Osteoblast (primary cell): ENCODE data around the gene CITED4. TPM values are rescaled to one million over a fixed set of nuclear protein-coding genes. Genes with fewer than 3 reads are reported as not detected.
A peak's percentile ranks its signal among the peaks of the same experiment; 100 is the strongest.

Experiments
- DNase-seq: peaks from one replicate; pipeline ENCODE4 v3.0.0; 2011; ENCODE audit warnings: low spot score, mixed read lengths; ENCODE audit not compliant: insufficient read length; ENCODE audit errors: missing footprints
- H2AFZ ChIP-seq: 2 replicates; pipeline ENCODE4 v1.6.0; 2011; ENCODE audit warnings: mild to moderate bottlenecking, low read length
- H3K27ac ChIP-seq: 2 replicates; pipeline ENCODE4 v1.5.1; 2011; ENCODE audit warnings: mild to moderate bottlenecking, low read depth, low read length, moderate library complexity
- H3K27me3 ChIP-seq: 2 replicates; pipeline ENCODE4 v1.6.0; 2012; ENCODE audit warnings: mild to moderate bottlenecking, control low read depth, inconsistent platforms, low read length, moderate library complexity; ENCODE audit not compliant: insufficient read depth
- H3K36me3 ChIP-seq: 2 replicates; pipeline ENCODE4 v1.5.1; 2011; ENCODE audit warnings: mild to moderate bottlenecking, low read length, control low read depth, moderate library complexity; ENCODE audit not compliant: insufficient read depth
- H3K4me1 ChIP-seq: 2 replicates; pipeline ENCODE4 v1.5.1; 2011; ENCODE audit warnings: mild to moderate bottlenecking, low read length, control low read depth, moderate library complexity; ENCODE audit not compliant: insufficient read depth
- H3K4me2 ChIP-seq: 2 replicates; pipeline ENCODE4 v1.6.0; 2011; ENCODE audit warnings: mild to moderate bottlenecking, low read length; ENCODE audit not compliant: insufficient read depth
- H3K4me3 ChIP-seq: fragments of 200-600 bp; sonication (generic); 3 replicates; pipeline ENCODE4 v1.5.1; 2012; ENCODE audit warnings: mild to moderate bottlenecking, low read length, inconsistent platforms; ENCODE audit not compliant: insufficient read depth
- H3K79me2 ChIP-seq: 2 replicates; pipeline ENCODE4 v1.6.0; 2012; ENCODE audit warnings: mild to moderate bottlenecking, low read length, control low read depth, inconsistent platforms; ENCODE audit not compliant: insufficient read depth
- H3K9me3 ChIP-seq: 2 replicates; pipeline ENCODE4 v1.5.1; 2011; ENCODE audit warnings: low read depth, low read length, control low read depth
- H4K20me1 ChIP-seq: 2 replicates; pipeline ENCODE4 v1.6.0; 2012; ENCODE audit warnings: mild to moderate bottlenecking, low read length, control low read depth; ENCODE audit not compliant: insufficient read depth
- CTCF ChIP-seq: IDR thresholded peaks from 2 replicates; pipeline ENCODE4 v1.5.1; 2011; ENCODE audit warnings: mild to moderate bottlenecking, low read depth, low read length, moderate library complexity; ENCODE audit errors: extremely low read depth
- total RNA-seq: library from RNA; depleted of rRNA; stranded (reverse); fragments of >200 nt; gene quantifications from 2 replicates; pipeline ENCODE4 v1.2.3, GENCODE V29; 2012

Gene CITED4
- total RNA-seq, 1 donor, result 3.3 TPM

DNA sequence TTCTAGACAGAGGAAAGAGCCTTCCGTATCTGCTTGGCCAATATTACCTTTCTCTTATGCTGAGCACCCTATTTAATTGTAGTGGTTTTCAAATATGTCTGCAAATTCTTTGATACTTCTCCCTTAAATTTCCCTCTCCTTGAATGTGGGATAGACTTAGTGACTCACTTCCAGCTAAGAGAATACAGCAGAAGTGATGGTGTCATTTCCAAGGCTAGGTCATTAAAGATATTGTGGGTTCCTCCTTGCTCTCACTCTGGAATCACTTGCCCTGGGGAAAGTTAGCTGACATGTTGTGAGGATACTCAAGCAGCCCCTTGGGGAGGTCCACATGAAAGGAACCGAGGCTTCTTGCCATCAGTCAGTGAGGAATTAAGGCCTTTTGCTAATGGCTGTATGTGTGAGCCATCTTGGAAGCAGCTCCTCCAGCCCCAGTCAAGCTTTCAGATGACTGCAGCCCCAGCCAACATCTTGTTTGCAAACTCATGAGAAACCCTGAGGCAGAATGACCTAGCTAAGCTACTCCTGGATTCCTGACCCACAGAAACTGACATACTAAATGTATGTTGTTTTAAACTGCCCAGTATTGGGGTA lies 8.1 kb upstream of the CITED4 start:
- Histone ChIP-seq H3K4me3 (no peak overlapping the region), H4K20me1 (no peaks in the 10 kb centered on the region), H2AFZ (peak overlapping the region; percentile 26), H3K9me3 (peaks cover 3% of the 10 kb centered on the region), H3K79me2 (no peaks in the 10 kb centered on the region), H3K36me3 (no peaks in the 10 kb centered on the region), H3K4me1 (peaks cover 11% of the 10 kb centered on the region), H3K27ac (no peak overlapping the region), H3K27me3 (no peaks in the 10 kb centered on the region), H3K4me2 (no peak overlapping the region)
- no peak for TF ChIP-seq CTCF
- DNase-seq, result no peak

DNA sequence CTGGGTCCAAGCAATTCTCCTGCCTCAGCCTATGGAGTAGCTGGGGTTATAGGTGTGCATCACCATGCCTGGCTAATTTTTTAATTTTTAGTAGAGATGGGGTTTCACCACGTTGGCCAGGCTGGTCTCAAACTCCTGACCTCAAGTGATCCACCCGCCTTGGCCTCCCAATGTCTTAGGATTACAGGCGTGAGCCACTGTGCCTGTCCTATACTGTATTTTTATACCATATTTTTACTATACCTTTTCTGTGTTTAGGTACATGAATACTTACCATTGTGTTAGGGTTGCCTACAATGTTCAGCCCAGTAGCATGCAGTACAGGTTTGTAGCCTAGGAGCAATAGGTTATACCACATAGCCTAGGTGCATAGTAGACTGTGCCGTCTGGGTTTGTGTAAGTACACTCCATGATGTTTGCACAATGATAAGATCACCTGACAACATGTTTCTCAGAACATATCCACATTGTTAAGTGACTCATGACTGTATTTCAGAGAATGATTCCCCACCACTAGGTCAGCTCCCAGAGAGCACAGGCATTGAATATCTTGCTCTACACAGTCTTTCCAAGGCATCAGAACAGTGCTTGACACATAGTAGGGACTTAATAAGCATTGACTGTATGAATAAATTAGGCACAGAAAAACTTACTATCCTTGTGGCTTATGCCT lies 6.0 kb upstream of the CITED4 start:
- Histone ChIP-seq H3K27me3 (no peaks in the 10 kb centered on the region), H3K4me2 (no peak overlapping the region), H3K4me3 (no peak overlapping the region), H3K27ac (no peak overlapping the region), H3K36me3 (no peaks in the 10 kb centered on the region), H4K20me1 (no peaks in the 10 kb centered on the region), H3K4me1 (peaks cover 8% of the 10 kb centered on the region), H3K79me2 (no peaks in the 10 kb centered on the region), H3K9me3 (peaks cover 3% of the 10 kb centered on the region), H2AFZ (no peak overlapping the region)
- TF ChIP-seq CTCF, result no peak
- DNase-seq, result no peak

- peak overlapping the region; percentile 77 for H3K4me3 ChIP-seq
- no peak for TF ChIP-seq CTCF
- H3K4me1 ChIP-seq, result peaks cover 9% of the 10 kb centered on the region
- no peak overlapping the region for H3K27ac ChIP-seq
- H3K27me3 ChIP-seq, result no peaks in the 10 kb centered on the region
- H3K9me3 ChIP-seq, result no peaks in the 10 kb centered on the region
- no peaks in the 10 kb centered on the region for H3K36me3 ChIP-seq
- peak overlapping the region; percentile 84 for H3K4me2 ChIP-seq
- peak; percentile 95 for DNase-seq
- no peaks in the 10 kb centered on the region for H4K20me1 ChIP-seq
- H3K79me2 ChIP-seq, result no peaks in the 10 kb centered on the region
- peak overlapping the region; percentile 81 for H2AFZ ChIP-seq
Measured at GRCh38 chr1:40861224-40862003, 749 bp downstream of the CITED4 start.

GRCh38 chr1:40860706-40861223 lies 1.4 kb downstream of the CITED4 start:
- no peaks in the 10 kb centered on the region for H3K79me2 ChIP-seq
- no peak overlapping the region for H3K27ac ChIP-seq
- H4K20me1 ChIP-seq, result no peaks in the 10 kb centered on the region
- DNase-seq, result no peak
- peak overlapping the region; percentile 77 for H3K4me3 ChIP-seq
- no peaks in the 10 kb centered on the region for H3K27me3 ChIP-seq
- H3K4me1 ChIP-seq, result peaks cover 9% of the 10 kb centered on the region
- peak overlapping the region; percentile 81 for H2AFZ ChIP-seq
- H3K9me3 ChIP-seq, result no peaks in the 10 kb centered on the region
- no peak for TF ChIP-seq CTCF
- H3K36me3 ChIP-seq, result no peaks in the 10 kb centered on the region
- peak overlapping the region; percentile 84 for H3K4me2 ChIP-seq
